BJ (cell line): ENCODE results near the gene NMT2. TPM values are rescaled to one million over a fixed set of nuclear protein-coding genes. Genes with fewer than 3 reads are reported as not detected.

ENCODE experiments used
- CTCF ChIA-PET: fragments of 350-600 bp; formaldehyde crosslinking; extraction: SDS; loops from one replicate; lab custom pipeline; 2021; ENCODE audit warnings: antibody characterized with exemption, inconsistent platforms; lab: Yijun Ruan, JAX
- POLR2A ChIA-PET: fragments of 300-600 bp; sonication (Branson Sonifier 250); formaldehyde crosslinking; extraction: SDS; loops from one replicate; lab custom pipeline; 2021; ENCODE audit warnings: antibody characterized with exemption; lab: Charles Lee
- DNase-seq: peaks from one replicate; pipeline ENCODE4 v3.0.0-alpha.2; 2011; ENCODE audit warnings: low read depth
- H3K27me3 ChIP-seq: 2 replicates; pipeline ENCODE4 v1.6.0; 2011; ENCODE audit warnings: low read length; ENCODE audit not compliant: control insufficient read depth, insufficient read depth
- H3K36me3 ChIP-seq: 2 replicates; pipeline ENCODE4 v1.5.1; 2011; ENCODE audit warnings: low read length; ENCODE audit not compliant: control insufficient read depth, insufficient read depth
- H3K4me3 ChIP-seq: 2 replicates; pipeline ENCODE4 v1.5.1; 2011; ENCODE audit warnings: low read depth, mild to moderate bottlenecking, control low read depth, low read length
- polyA plus RNA-seq: library from polyadenylated mRNA; depleted of rRNA; stranded (reverse); fragments of >200 nt; gene quantifications from 2 replicates; pipeline ENCODE4 v1.2.3, GENCODE V29; 2011
- TF ChIP-seq, protein P1 (sequence below): IDR thresholded peaks from 2 replicates; pipeline ENCODE4 v1.5.1; 2011; ENCODE audit warnings: low read depth, mild to moderate bottlenecking, control low read depth, inconsistent platforms, low read length, moderate library complexity; ENCODE audit not compliant: insufficient read depth

Gene NMT2
- polyA plus RNA-seq, 1 experiment, result 12.7 TPM

DNA sequence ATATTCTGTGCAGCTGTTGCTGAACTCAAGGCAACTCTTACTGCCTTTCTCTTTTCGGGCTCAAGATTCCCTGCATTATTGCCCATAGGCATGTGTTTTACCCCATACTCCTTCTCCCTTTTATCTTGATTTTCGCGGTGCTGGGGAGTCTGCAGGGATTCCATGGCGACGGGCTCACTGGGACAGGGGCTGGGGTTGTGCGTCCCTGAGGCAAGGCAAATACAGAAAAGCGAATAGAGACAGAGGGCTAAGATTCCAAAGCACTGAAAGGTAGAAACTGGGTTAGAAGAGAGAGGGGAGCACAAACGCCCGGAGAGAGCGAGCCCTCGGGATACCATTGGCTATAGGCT lies 71.9 kb downstream of the NMT2 start:
- POLR2A ChIA-PET, result no interaction called here
- DNase-seq, result no peak
- H3K27me3 ChIP-seq, result no peaks in the 10 kb centered on the region; the same call in 1 of the 2 replicates
- TF ChIP-seq, protein P1, sequence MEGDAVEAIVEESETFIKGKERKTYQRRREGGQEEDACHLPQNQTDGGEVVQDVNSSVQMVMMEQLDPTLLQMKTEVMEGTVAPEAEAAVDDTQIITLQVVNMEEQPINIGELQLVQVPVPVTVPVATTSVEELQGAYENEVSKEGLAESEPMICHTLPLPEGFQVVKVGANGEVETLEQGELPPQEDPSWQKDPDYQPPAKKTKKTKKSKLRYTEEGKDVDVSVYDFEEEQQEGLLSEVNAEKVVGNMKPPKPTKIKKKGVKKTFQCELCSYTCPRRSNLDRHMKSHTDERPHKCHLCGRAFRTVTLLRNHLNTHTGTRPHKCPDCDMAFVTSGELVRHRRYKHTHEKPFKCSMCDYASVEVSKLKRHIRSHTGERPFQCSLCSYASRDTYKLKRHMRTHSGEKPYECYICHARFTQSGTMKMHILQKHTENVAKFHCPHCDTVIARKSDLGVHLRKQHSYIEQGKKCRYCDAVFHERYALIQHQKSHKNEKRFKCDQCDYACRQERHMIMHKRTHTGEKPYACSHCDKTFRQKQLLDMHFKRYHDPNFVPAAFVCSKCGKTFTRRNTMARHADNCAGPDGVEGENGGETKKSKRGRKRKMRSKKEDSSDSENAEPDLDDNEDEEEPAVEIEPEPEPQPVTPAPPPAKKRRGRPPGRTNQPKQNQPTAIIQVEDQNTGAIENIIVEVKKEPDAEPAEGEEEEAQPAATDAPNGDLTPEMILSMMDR, result no peak
- H3K4me3 ChIP-seq, result peak overlapping the region; percentile 65
- CTCF ChIA-PET, result no interaction called here
- no peaks in the 10 kb centered on the region for H3K36me3 ChIP-seq

DNA sequence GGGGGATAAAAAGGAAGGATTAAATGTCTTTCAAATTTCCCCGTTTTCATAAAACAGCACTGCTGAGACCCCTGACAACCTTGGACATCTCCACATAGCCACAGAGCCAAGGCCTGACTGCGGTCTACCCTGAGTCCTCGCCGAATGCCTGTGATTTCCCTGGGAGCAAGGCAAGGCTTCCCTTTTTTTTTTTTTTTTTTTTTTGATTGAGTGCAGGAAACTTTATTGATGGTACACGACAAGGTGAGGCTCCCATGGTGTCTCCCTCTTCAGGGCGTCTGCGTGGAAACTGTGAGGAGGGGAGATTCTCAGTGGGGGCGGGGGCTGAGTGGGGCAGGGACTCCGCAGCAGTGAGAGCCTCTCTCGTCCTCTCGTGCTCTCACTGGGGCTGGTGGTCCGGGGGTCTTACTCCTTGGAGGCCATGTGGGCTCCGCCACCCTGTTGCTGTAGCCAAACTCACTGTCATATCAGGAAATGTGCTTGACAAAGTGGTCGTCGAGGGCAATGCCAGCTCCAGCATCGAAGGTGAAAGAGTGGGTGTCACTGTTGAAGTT lies 75.6 kb downstream of the NMT2 start:
- no peak for DNase-seq
- no peaks in the 10 kb centered on the region; the same call in 1 of the 2 replicates for H3K27me3 ChIP-seq
- CTCF ChIA-PET, result no interaction called here
- no peaks in the 10 kb centered on the region for H3K36me3 ChIP-seq
- TF ChIP-seq, protein P1, result no peak
- no peak overlapping the region for H3K4me3 ChIP-seq
- POLR2A ChIA-PET, result no interaction called here

DNA sequence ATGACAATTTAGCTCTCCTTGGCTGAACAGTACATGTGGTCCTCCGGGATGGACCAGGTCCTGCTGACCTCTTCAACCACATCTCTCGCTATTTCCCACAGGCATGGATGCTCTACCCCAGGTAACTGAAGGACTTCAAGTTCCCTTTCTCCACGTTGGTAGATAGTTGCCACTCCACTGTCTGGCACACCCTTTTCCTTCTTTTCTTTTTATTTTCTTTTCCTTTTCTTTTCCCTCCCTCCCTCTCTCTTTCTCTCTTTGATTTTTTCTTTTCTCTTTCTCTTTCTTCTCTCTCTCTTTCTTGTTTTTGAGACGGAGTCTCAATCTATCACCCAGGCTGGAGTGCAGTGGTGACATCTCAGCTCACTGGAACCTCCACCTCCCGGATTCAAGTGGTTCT lies 77.1 kb downstream of the NMT2 start:
- Histone ChIP-seq H3K27me3 (no peaks in the 10 kb centered on the region; the same call in 1 of the 2 replicates), H3K4me3 (no peak overlapping the region), H3K36me3 (no peaks in the 10 kb centered on the region)
- DNase-seq, result no peak
- TF ChIP-seq, protein P1, result no peak
- POLR2A ChIA-PET, result no interaction called here
- CTCF ChIA-PET, result no interaction called here

DNA sequence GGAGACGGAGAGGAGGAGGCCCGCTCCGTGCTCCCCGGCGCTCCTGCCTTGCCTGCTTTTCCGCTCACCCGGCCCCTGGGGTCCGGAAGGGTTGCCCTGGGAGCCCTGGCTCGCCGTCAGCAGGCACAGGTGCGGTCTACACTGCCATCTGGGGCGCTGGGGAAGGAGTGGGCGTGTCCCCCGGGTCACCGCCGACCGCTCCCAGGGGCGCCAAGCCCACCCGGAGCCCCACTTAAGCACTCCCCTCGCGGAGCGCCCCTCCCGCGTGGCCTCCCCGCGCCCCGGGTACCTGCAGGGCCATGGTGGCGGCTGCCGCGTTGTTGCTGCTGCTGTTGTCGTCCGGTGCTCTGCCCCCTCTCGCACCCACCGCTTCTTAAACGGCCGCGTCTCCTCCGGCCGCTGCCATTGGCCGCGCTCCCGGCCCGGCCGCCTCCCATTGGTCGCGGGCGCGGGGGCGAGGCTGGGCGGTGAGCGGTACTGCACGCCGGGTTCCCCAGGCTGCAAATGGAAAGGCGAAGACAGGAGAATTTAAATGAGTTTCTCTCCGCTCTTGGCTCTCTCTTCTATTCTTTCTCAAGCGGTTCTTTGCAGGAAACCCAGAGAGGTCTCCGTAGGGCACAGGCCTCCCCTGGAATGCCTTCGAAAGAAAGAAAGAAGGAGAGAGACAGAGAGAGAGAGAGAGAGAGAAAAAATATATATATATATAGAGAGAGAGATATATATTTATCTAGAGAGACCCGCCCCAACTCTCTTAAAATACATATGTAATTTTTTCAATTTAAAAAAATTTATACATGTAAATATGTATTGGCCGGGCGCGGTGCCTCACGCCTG lies 79.8 kb downstream of the NMT2 start, which contains the start of gene ACBD7:
TSS of gene ACBD7 (minus strand) at position 349 of the 834 bp plus-strand sequence. CDS start at position 301, 48 bp downstream.
- POLR2A ChIA-PET, result no interaction called here
- H3K4me3 ChIP-seq, result peak within 1 kb of the TSS; percentile 71
- CTCF ChIA-PET, result no interaction called here
- H3K27me3 ChIP-seq, result no peaks in the 10 kb centered on the region
- no peaks in the 10 kb centered on the region for H3K36me3 ChIP-seq
- peak; percentile 23 for DNase-seq
- TF ChIP-seq, protein P1, result peak; percentile 27; the same call in 1 of the 2 replicates

DNA sequence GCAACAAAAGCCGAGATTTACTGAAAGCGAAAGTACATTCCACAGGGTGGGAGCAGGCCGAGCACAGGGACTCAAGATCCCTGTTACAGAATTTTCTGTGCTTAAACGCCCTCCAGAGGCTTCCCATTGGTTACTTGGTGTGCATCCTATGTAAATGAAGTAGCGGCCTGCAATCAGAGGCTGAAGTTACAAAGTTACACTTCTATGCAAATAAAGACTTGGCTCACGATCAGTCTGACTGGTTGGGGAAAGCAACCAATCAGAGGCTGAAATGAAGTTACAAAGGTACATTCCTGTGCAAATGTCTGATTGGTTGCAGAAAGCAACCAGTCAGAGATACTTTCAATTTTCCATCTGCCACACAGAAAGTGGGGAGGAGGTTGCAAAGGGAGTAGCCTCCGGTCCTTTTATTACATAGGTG lies 84.0 kb downstream of the NMT2 start:
- ChIA-PET POLR2A (no interaction called here), CTCF (interaction anchor here (0.8 kb wide), 1 partner anchor 15 kb away, joined by 3 read pairs; no protein-coding TSS in a partner anchor)
- H3K36me3 ChIP-seq, result no peaks in the 10 kb centered on the region
- no peaks in the 10 kb centered on the region for H3K27me3 ChIP-seq
- DNase-seq, result peak; percentile 81
- H3K4me3 ChIP-seq, result peak overlapping the region; percentile 45
- TF ChIP-seq, protein P1, result peak; percentile 26; the same call in 1 of the 2 replicates
